GM21529 (cell line): ENCODE results near the gene OR52K1.
A peak's percentile ranks its signal among the peaks of the same experiment; 100 is the strongest.

ENCODE experiments used
- ATAC-seq: cut with Tn5 transposase; IDR thresholded peaks from one replicate; pipeline ENCODE4 v1.9.1; 2021; ENCODE audit not compliant: unreplicated experiment

OR52K1 gene

GRCh38 chr11:4482445-4482844 lies at the start of gene OR52K1:
TSS of gene OR52K1 (plus strand) at chr11:4482646. CDS start at chr11:4488901, 6,255 bp downstream.
- no peak for ATAC-seq

DNA sequence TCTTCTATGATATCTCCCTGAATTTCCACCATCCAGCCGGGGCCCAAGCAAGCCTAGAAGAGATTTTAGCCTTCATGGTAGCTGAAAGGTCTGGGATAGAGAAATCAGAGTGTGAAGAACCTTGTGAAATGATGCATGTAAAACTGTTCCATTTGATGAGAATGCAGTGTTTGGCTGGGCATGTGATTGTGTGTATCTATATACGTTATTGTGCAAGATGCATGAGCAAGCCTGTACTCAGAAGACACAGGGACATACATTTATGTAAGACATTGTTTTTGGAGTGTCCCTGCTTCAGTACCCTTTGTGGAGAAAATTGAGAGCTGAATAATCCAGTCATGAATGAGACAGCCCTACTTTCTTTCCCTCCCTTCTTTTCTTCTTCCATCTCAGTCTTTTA lies 48.6 kb upstream of the OR52K1 start:
- ATAC-seq, result no peak

DNA sequence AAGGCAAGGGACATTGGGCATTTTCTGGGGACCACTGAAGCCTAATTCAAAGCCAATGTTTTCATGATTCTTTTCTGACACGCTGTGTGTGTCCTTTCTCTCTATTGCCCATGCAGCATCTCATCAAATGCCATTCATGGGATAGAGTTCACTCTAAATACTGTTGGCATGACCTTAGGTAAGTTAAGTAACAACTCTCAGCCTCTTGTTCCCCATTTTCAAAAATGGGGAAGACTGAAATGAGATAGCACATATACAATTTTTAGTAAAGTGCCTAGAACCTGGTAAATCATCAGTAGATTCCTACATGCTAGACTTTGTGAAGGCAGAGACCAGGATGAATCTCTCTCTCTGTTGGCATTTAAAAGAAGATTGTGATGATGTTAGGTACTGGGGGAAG lies 46.0 kb upstream of the OR52K1 start:
- ATAC-seq, result no peak

DNA sequence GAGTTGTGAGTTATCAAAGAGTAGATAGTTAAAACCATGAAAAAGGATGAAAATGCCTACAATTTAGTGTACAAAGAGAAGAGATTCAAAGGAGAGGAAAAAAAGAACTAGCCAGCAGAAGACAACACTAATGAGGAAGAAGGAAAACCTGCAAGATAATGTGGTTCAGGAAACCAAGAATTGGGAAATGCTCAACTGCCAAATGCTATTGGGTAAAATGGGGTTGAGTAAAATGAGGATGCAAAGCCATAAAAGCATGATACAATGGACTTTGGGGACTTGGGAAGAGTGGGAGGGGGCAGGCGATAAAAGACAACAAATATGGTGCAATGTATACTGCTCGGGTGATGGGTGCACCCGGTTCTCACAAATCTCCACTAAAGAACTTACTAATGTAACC lies 40.9 kb upstream of the OR52K1 start:
- ATAC-seq, result no peak

GRCh38 chr11:4443232-4443891 lies 39.1 kb upstream of the OR52K1 start:
- no peak for ATAC-seq

- no peak for ATAC-seq
Measured at GRCh38 chr11:4448995-4449394, 33.5 kb upstream of the OR52K1 start, which contains the start of gene OR52K2. TSS of gene OR52K2 (plus strand) at chr11:4449295. CDS start at chr11:4449340, 45 bp downstream.

DNA sequence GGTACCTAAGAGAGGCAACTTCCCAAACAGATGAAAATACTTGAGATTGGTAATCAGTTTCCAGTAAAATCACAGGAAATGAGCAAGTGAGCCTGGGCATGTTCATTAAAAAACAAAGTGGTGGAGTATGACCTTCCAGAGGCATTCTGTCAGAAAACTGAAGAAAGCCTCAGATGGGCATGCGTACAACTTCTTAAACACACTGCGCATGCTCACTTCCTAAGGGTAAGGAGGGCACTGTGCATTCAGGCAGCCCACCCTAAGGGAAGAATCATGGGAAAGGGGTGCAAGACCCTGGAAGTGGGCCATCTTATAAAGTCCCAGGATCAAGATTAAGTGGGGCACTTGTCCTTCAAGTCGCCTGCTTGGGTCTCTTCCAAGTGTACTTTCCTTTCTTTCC lies 29.3 kb upstream of the OR52K1 start:
- no peak for ATAC-seq

GRCh38 chr11:4454021-4454420 lies 28.4 kb upstream of the OR52K1 start:
- no peak for ATAC-seq

DNA sequence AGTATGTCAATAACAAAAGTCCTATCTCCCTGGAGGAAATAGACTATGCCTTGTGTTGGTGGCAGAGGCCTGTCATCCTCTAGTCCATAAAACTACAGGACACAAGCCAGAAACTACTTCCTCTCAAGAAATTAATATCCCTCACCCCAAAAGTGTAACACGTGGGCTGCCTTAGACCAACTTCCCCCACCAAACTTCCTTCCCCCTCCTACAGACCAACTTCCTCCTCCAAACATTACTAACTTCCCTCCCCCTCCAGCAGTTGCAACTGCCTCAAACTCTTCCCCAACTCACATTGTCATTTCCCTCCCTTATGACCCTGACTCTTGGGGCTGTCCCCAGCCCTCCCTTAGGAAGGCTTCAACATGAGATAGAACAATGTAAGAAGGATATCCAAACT lies 27.0 kb upstream of the OR52K1 start:
- ATAC-seq, result no peak

GRCh38 chr11:4459500-4459899 lies 22.9 kb upstream of the OR52K1 start:
- ATAC-seq, result no peak

DNA sequence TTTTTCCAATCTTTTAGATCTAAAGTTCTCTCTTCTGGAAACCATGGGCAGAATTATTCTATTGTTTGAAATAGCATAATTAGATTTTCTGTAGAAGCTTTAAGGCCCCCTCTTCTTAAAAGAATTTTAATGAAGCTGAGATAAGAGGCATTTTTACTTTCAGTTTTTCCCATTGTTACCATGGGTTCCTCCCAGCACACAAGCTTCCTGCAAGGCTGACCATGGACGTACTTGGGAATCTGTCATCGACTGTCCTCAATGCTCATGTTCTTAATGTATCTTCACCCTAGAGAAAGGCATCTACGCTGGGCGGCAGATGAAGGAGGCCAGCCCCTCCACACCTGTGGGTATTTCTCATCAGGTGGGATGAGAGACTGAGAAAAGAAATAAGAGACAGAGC lies 22.3 kb upstream of the OR52K1 start:
- ATAC-seq, result no peak

DNA sequence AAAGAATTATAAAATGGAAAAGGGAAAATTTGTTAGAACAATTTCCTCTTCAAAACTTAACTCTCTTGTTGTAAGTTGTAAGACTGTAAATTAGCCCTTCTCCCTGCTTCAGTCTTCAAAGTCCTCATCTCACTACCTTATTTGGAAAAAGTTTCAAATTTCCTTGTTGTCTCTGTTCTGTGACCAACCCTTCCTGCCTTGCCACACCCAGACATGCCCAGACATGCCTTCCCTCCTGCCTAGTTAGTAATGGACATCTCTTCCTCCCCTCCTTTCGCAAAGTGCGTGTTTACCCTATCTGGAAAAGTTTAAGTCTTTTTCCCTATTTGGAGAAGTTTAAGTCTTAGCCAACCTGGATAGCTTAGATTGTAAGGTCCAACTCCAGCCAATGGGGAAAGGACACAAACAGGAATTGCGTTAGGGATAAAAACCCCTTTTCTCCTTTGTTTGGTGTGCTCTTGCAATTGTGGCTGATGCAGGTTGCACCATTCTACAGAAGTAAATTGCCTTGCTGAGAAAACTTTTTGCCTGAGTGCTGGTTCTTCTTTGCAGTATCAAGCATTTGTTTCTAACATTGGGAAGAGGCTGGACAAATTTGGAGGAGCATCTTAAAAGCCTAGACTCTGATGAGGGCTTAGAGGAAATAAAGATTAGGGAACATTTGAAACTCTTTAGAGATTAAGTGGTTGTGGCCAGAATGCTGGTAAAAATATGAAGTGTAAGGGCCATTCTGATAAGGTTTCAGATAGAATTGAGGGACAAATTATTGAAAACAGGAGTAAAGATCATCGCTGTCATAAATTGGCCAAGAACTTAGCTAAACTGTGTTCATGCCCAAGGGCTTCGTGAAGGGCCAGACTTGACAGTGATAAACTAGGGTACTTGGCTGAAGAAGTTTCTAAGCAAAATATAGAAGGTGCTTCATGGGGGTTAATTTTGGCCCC lies 18.0 kb upstream of the OR52K1 start:
- no peak for ATAC-seq

DNA sequence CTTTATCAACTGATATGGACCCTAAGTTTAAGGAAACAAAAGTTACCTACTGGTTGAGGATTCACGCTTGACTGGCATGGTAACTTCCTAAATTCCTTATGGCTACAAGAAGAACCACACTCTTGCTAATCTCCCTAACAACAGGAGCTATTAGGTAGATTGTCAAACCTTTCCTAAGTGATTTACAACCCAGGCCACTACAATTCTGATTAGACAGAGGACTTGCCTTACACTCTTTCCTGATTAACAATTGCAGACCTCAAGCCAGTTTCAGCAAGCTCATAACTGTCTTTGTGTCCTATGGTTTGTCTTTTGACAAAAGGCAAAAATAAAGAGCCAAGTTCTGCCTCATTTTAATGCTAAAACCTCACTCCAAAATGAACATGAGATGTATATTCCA lies 17.0 kb upstream of the OR52K1 start:
- ATAC-seq, result no peak

DNA sequence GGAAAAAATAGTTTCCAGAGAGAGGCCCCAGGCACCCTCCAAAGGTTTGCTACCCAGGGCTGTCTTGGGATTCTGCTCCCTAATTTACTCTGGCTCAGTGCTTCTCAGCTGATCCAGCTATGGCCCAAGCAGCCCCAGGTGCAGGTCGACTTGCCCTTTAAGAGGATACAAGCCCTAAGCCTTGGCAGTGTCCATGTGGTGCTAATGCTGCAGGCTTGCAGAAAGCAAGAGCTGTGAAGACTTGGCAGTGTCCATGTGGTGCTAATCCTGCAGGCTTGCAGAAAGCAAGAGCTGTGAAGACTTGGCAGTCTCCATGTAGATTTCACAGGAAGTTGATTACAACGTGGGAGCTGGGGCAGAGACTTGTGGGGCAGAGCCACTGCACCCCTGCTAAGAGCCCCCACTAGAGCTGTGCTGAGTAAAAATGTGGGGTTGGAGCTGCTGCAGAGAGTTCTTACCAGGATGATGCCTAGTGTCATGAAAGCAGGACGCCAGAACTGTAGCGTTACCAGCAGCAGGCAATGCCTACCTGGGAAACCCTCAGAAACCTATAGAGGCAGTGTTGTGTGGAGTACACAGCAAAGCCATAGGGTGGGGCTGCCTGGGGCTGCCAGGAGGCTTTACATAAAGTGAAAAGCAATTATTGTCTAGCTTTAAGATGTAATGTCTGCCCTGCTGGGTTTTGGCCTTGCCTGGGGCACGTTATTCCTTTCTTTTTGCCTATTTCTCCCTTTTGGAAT lies 16.1 kb upstream of the OR52K1 start:
- ATAC-seq, result no peak

DNA sequence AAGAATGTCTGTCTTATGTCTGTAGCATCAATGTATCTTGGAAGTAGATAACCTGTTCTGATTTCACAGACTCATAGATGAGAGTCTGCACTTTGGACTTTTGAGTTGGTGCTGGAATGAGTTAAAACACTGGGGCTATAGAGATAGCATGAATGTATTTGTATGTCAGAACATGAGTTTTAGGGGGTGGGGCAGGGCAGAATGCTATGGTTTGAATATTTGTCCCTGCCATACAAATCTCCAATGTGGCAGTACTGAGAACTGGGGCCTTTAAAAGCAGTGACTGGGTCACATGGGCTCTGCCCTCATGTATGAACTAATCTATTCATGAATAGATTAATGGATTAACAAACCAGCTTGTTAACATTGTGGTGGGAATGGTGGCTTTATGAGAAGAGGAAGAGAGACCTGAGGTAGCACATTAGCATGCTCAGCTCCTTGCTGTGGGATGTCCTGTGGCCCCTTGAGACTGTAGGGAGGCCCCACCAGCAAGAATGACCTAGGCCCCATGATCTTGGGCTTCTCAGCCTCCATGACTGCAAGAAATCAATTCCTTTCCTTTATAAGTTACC lies 15.5 kb upstream of the OR52K1 start:
- peak; percentile 58 for ATAC-seq

GRCh38 chr11:4467811-4468606 lies 14.4 kb upstream of the OR52K1 start:
- ATAC-seq, result no peak

GRCh38 chr11:4479644-4480043 lies 2.8 kb upstream of the OR52K1 start:
- ATAC-seq, result no peak

DNA sequence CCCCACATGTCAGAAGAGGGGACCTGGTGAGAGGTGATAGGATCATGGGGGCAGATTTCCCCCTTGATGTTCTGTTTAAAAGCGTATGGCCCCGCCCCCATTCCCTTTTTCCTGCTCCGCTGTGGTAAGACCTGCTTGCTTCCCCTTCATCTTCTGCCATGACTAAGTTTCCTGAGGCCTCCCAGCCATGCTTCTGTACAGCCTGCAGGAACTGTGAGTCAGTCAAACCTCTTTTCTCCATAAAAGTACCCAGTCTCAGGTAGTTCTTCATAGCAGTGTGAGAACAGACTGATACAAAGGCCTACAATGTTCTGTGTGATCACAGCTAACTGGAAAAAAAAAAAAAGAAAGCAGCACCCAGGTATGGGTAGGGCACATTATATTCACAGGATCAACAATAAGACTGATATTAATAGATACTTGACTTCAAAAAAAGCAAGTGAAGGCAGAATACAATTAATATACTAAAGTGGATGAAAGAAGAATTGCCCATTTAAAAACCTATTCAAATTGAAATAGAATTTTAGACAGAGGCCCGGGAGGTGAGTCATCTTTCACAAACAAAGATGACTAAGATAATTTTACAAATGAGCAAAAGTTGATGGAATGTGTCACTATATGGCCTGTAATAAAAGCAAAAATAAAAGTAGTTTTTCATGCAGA lies 1.7 kb upstream of the OR52K1 start:
- ATAC-seq, result no peak

- no peak for ATAC-seq
Measured at GRCh38 chr11:4481240-4481582, 1.2 kb upstream of the OR52K1 start.

DNA sequence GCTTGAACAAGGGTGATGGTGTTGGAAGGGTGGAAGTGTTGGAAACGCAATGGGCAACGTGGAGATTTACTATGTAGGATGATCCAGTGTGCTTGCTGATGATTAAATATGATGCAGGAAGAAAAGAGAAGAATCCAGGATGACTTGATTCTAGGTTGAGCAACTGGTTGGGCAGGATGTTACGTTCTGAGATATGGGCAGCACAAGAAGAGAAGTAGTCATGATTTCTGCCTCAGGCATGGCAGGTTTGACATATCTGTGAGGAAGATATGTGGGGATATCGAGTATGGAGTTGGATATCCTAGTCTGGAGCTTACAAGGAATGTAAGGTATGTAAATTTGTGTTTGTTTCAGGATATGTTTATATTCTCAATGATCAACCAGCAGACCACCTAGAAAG lies 1.9 kb downstream of the OR52K1 start:
- ATAC-seq, result no peak
